DND-41 (cell line): ENCODE results near the gene APBB1IP.
A peak's percentile ranks its signal among the peaks of the same experiment; 100 is the strongest.
"Not testable (repeated sequence)": the region's sequence is repeated elsewhere in the genome, so short reads cannot be mapped to it uniquely, and the experiment has no call there.

Experiments
- ATAC-seq: fragments of 200-7000 bp; cut with Tn5 transposase; 3 replicates; pipeline ENCODE4 v1.9.1; 2021; ENCODE audit warnings: low read depth; ENCODE audit not compliant: insufficient read depth
- DNase-seq: peaks from one replicate; pipeline ENCODE4 v3.0.0-alpha.2; 2020
- H2AFZ ChIP-seq: 2 replicates; pipeline ENCODE4 v1.6.0; 2012; ENCODE audit warnings: low read depth, low read length
- H3K27ac ChIP-seq: 2 replicates; pipeline ENCODE4 v1.5.1; 2012; ENCODE audit warnings: low read length, inconsistent platforms
- H3K27me3 ChIP-seq: fragments of 200-600 bp; sonication (generic); 2 replicates; pipeline ENCODE4 v1.6.0; 2012; ENCODE audit warnings: low read length, mild to moderate bottlenecking, inconsistent platforms; ENCODE audit not compliant: insufficient read depth, poor library complexity
- H3K36me3 ChIP-seq: 2 replicates; pipeline ENCODE4 v1.5.1; 2012; ENCODE audit warnings: low read length, inconsistent platforms; ENCODE audit not compliant: insufficient read depth
- H3K4me1 ChIP-seq: 2 replicates; pipeline ENCODE4 v1.5.1; 2012; ENCODE audit warnings: mild to moderate bottlenecking, low read length; ENCODE audit not compliant: insufficient read depth
- H3K4me2 ChIP-seq: 2 replicates; pipeline ENCODE4 v1.6.0; 2012; ENCODE audit warnings: mild to moderate bottlenecking, moderate library complexity, low read length, inconsistent platforms; ENCODE audit not compliant: insufficient read depth
- H3K4me3 ChIP-seq, 2 experiments: fragments of 200-600 bp in 1 of 2; shearing (Covaris generic) in 1 of 2; 2 replicates each; pipeline ENCODE4 v1.5.1; 2012 to 2016; ENCODE audit warnings: inconsistent platforms in 2 of 2, low read length in 2 of 2, mild to moderate bottlenecking in 2 of 2, low read depth in 1 of 2, moderate library complexity in 1 of 2
- H3K79me2 ChIP-seq: 2 replicates; pipeline ENCODE4 v1.6.0; 2012; ENCODE audit warnings: low read length, inconsistent platforms; ENCODE audit not compliant: insufficient read depth
- H3K9ac ChIP-seq: 2 replicates; pipeline ENCODE4 v1.6.0; 2012; ENCODE audit warnings: low read depth, mild to moderate bottlenecking, inconsistent platforms, low read length, moderate library complexity
- H3K9me3 ChIP-seq: 2 replicates; pipeline ENCODE4 v1.5.1; 2012; ENCODE audit warnings: low read length, moderate library complexity, mild to moderate bottlenecking, inconsistent platforms; ENCODE audit not compliant: insufficient read depth, severe bottlenecking
- H4K20me1 ChIP-seq: 2 replicates; pipeline ENCODE4 v1.6.0; 2012; ENCODE audit warnings: low read length; ENCODE audit not compliant: insufficient read depth
- CTCF ChIP-seq: IDR thresholded peaks from 2 replicates; pipeline ENCODE4 v1.5.1; 2012; ENCODE audit warnings: borderline replicate concordance, low read length, moderate library complexity, mild to moderate bottlenecking; ENCODE audit not compliant: poor library complexity, severe bottlenecking; ENCODE audit errors: extremely low read depth
- EZH2 ChIP-seq: IDR thresholded peaks from 3 replicates; pipeline ENCODE4 v1.6.1; 2012; ENCODE audit warnings: borderline replicate concordance, low read depth, mild to moderate bottlenecking, moderate library complexity, low read length, inconsistent platforms; ENCODE audit not compliant: severe bottlenecking

APBB1IP gene

GRCh38 chr10:26437637-26438461 lies at the start of gene APBB1IP:
TSS of gene APBB1IP (plus strand) at chr10:26438341. CDS start at chr10:26492327, 53,986 bp downstream.
- peak within 1 kb of the TSS; percentile 69 for H2AFZ ChIP-seq
- H3K9me3 ChIP-seq: no peaks in the 10 kb centered on the region
- DNase-seq (peak; percentile 79), ATAC-seq (peak; percentile 75)
- peak within 1 kb of the TSS; percentile 100 for H3K9ac ChIP-seq
- H3K4me2 ChIP-seq: peak within 1 kb of the TSS; percentile 61
- H3K4me1 ChIP-seq: peaks cover 51% of the 10 kb centered on the region
- no peaks in the 10 kb centered on the region for H3K27me3 ChIP-seq
- peak within 1 kb of the TSS; percentile 76 to 93 for H3K4me3 ChIP-seq
- H3K36me3 ChIP-seq: peaks cover 20% of the 10 kb centered on the region
- H3K79me2 ChIP-seq: peaks cover 52% of the 10 kb centered on the region
- peak within 1 kb of the TSS; percentile 94 for H3K27ac ChIP-seq
- TF ChIP-seq CTCF (peak; percentile 48), EZH2 (no peak)
- no peaks in the 10 kb centered on the region for H4K20me1 ChIP-seq

GRCh38 chr10:26389533-26389932 lies 48.6 kb upstream of the APBB1IP start:
- H3K4me2 ChIP-seq: no peak overlapping the region
- H4K20me1 ChIP-seq: no peaks in the 10 kb centered on the region
- ATAC-seq: no peak
- peaks cover 7% of the 10 kb centered on the region for H3K9me3 ChIP-seq
- no peaks in the 10 kb centered on the region for H3K4me1 ChIP-seq
- no peak overlapping the region for H3K27ac ChIP-seq
- no peak for TF ChIP-seq EZH2
- TF ChIP-seq CTCF: no peak
- no peak overlapping the region for H3K4me3 ChIP-seq
- DNase-seq: no peak
- no peak overlapping the region for H3K9ac ChIP-seq
- H3K27me3 ChIP-seq: no peaks in the 10 kb centered on the region
- no peak overlapping the region for H2AFZ ChIP-seq
- H3K79me2 ChIP-seq: no peaks in the 10 kb centered on the region
- H3K36me3 ChIP-seq: no peaks in the 10 kb centered on the region

- no peaks in the 10 kb centered on the region for H3K79me2 ChIP-seq
- no peak for DNase-seq
- H3K9ac ChIP-seq: no peak overlapping the region
- no peaks in the 10 kb centered on the region for H4K20me1 ChIP-seq
- no peak overlapping the region for H3K4me3 ChIP-seq
- no peak overlapping the region for H2AFZ ChIP-seq
- no peaks in the 10 kb centered on the region for H3K4me1 ChIP-seq
- H3K27me3 ChIP-seq: no peaks in the 10 kb centered on the region
- H3K4me2 ChIP-seq: no peak overlapping the region
- no peak overlapping the region for H3K27ac ChIP-seq
- H3K9me3 ChIP-seq: peaks cover 7% of the 10 kb centered on the region
- no peaks in the 10 kb centered on the region for H3K36me3 ChIP-seq
- TF ChIP-seq EZH2 (no peak), CTCF (no peak)
- ATAC-seq: peak; percentile 37; the same call in 2 of the 3 replicates
These were observed 46.1 kb upstream of the APBB1IP start for GRCh38 chr10:26391701-26392695.

GRCh38 chr10:26398353-26398752 lies 39.8 kb upstream of the APBB1IP start:
- H3K9me3 ChIP-seq, H3K9ac ChIP-seq, H4K20me1 ChIP-seq, H3K27me3 ChIP-seq, H3K27ac ChIP-seq, H3K36me3 ChIP-seq, H3K4me1 ChIP-seq, DNase-seq, H3K79me2 ChIP-seq, H3K4me2 ChIP-seq, ATAC-seq, H2AFZ ChIP-seq, H3K4me3 ChIP-seq: not testable (repeated sequence)
